ENCODE measurements around the gene UBE2F. TPM values are rescaled to one million over a fixed set of nuclear protein-coding genes. Genes with fewer than 3 reads are reported as not detected.
A peak's percentile ranks its signal among the peaks of the same experiment; 100 is the strongest.

Gene UBE2F
- total and polyA plus RNA-seq, 9 of the 15 experiments (the other 6 are each of a cell fraction or from before 2014, with no cell fraction given): 18.1 to 88.1 (median 53.0) TPM

- TF ChIP-seq, protein P1, sequence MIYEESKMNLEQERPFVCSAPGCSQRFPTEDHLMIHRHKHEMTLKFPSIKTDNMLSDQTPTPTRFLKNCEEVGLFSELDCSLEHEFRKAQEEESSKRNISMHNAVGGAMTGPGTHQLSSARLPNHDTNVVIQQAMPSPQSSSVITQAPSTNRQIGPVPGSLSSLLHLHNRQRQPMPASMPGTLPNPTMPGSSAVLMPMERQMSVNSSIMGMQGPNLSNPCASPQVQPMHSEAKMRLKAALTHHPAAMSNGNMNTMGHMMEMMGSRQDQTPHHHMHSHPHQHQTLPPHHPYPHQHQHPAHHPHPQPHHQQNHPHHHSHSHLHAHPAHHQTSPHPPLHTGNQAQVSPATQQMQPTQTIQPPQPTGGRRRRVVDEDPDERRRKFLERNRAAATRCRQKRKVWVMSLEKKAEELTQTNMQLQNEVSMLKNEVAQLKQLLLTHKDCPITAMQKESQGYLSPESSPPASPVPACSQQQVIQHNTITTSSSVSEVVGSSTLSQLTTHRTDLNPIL (CRISPR knock-in tag; IDR thresholded peaks at IDR 0.05): no peak
- TF ChIP-seq LEF1 (IDR thresholded peaks at IDR 0.05): no peak
- TF ChIP-seq, protein P2, sequence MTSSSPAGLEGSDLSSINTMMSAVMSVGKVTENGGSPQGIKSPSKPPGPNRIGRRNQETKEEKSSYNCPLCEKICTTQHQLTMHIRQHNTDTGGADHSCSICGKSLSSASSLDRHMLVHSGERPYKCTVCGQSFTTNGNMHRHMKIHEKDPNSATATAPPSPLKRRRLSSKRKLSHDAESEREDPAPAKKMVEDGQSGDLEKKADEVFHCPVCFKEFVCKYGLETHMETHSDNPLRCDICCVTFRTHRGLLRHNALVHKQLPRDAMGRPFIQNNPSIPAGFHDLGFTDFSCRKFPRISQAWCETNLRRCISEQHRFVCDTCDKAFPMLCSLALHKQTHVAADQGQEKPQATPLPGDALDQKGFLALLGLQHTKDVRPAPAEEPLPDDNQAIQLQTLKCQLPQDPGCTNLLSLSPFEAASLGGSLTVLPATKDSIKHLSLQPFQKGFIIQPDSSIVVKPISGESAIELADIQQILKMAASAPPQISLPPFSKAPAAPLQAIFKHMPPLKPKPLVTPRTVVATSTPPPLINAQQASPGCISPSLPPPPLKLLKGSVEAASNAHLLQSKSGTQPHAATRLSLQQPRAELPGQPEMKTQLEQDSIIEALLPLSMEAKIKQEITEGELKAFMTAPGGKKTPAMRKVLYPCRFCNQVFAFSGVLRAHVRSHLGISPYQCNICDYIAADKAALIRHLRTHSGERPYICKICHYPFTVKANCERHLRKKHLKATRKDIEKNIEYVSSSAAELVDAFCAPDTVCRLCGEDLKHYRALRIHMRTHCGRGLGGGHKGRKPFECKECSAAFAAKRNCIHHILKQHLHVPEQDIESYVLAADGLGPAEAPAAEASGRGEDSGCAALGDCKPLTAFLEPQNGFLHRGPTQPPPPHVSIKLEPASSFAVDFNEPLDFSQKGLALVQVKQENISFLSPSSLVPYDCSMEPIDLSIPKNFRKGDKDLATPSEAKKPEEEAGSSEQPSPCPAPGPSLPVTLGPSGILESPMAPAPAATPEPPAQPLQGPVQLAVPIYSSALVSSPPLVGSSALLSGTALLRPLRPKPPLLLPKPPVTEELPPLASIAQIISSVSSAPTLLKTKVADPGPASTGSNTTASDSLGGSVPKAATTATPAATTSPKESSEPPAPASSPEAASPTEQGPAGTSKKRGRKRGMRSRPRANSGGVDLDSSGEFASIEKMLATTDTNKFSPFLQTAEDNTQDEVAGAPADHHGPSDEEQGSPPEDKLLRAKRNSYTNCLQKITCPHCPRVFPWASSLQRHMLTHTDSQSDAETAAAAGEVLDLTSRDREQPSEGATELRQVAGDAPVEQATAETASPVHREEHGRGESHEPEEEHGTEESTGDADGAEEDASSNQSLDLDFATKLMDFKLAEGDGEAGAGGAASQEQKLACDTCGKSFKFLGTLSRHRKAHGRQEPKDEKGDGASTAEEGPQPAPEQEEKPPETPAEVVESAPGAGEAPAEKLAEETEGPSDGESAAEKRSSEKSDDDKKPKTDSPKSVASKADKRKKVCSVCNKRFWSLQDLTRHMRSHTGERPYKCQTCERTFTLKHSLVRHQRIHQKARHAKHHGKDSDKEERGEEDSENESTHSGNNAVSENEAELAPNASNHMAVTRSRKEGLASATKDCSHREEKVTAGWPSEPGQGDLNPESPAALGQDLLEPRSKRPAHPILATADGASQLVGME (CRISPR knock-in tag; IDR thresholded peaks at IDR 0.05): no peak
These were observed 113.7 kb downstream of the UBE2F start (continued) for GRCh38 chr2:238080518-238080917.

DNA sequence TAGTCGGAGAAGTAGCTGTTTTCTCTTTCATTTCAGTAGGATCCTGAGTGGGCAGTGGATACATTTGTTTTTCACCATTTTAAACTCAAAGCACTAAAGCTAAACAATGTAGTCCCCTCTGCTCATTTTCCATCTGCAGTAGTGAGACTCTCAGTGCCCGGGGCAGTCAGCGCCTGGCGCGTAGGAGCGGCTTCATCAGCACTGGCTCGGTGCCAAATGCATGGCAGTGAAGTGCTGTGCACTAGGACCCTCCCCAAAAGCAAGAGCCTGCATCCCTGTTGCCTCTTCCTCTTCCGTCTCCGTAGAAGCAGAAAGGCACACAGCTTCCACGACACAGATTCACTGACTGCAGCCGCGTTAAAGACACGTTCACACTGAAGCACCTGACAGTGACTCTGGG is 114.3 kb downstream of the UBE2F start:
- ATAC-seq (no peak), FAIRE-seq (no peak), DNase-seq (ENCODE audit: extremely low read depth in 1 of 4, low spot score in 3 of 4) (no peak)
- no peaks in the 10 kb centered on the region for H4K20me1 ChIP-seq (replicated peaks; ENCODE audit: control insufficient read depth, insufficient read depth, low read length)
- H3K9me3 ChIP-seq (replicated peaks; ENCODE audit: control insufficient read depth, insufficient read depth, low read depth, low read length): no peaks in the 10 kb centered on the region
- H3K4me1 ChIP-seq (replicated peaks in 1 of 2; ENCODE audit: control insufficient read depth in 2 of 2, insufficient read depth in 2 of 2, low read length in 2 of 2): peaks cover 0 to 5% of the 10 kb centered on the region in 2 experiments; a peak in 1 of 5 replicates
- CTCF ChIA-PET (ENCODE audit: low intra/inter-chr PET ratio): no interaction called here
- H3K27ac ChIP-seq (ENCODE audit: extremely low read depth, low read depth, low read length): no peak overlapping the region
- peaks cover 61% of the 10 kb centered on the region; the same call in 2 of the 3 replicates for H3K36me3 ChIP-seq (ENCODE audit: control insufficient read depth, insufficient read depth, low read length)
- no peaks in the 10 kb centered on the region for H3K27me3 ChIP-seq (ENCODE audit: control insufficient read depth in 2 of 2, insufficient read depth in 2 of 2, low read length in 2 of 2)
- no peak overlapping the region for H3K9ac ChIP-seq (ENCODE audit: insufficient read depth in 1 of 2, low read depth in 2 of 2, low read length in 2 of 2)
- in situ Hi-C loops (cut with MboI): no loop called here
- intact Hi-C loops (cut with micrococcal nuclease): no loop called here
- H3K9me1 ChIP-seq (ENCODE audit: control insufficient read depth, insufficient read depth, low read length): no peaks in the 10 kb centered on the region
- POLR2A ChIA-PET: interaction anchor here (1.4 kb wide), 1 partner anchor 10 kb away, joined by 3 read pairs; no protein-coding TSS in a partner anchor
- no TSS peak for BruUV-seq (replicated peaks)
- WGBS (ENCODE audit: insufficient coverage, low coverage, missing lambda C conversion rate): 100% methylated on average over 4 of the region's 13 CpGs
- H3K79me2 ChIP-seq (ENCODE audit: control insufficient read depth, insufficient read depth, low read length): peaks cover 2% of the 10 kb centered on the region; the same call in 2 of the 3 replicates
- H3K4me2 ChIP-seq (ENCODE audit: insufficient read depth, low read length): no peak overlapping the region
- H3K4me3 ChIP-seq: no peak overlapping the region
- H2AFZ ChIP-seq (ENCODE audit: low read depth, low read length): no peak overlapping the region
- peak; percentile 79 for TF ChIP-seq NFIC (IDR thresholded peaks at IDR 0.05)
- no peak for TF ChIP-seq EP300 (IDR thresholded peaks at IDR 0.05; ENCODE audit: low read length)

All from K562 (cell line).